Calu3 (cell line): ENCODE data around the gene LSM14A. TPM values are rescaled to one million over a fixed set of nuclear protein-coding genes. Genes with fewer than 3 reads are reported as not detected.
"Not testable (repeated sequence)": the region's sequence is repeated elsewhere in the genome, so short reads cannot be mapped to it uniquely, and the experiment has no call there.

ENCODE experiments used
- BruUV-seq: library from RNA; stranded (reverse); fragments of 400-500 nt; replicated peaks from 2 replicates; lab custom pipeline; 2021; lab: Mats Ljungman, UMichigan
- CTCF ChIA-PET: fragments of 300-600 bp; sonication (Branson Sonifier 250); formaldehyde crosslinking; loops from one replicate; lab custom pipeline; 2022; ENCODE audit warnings: antibody characterized with exemption; lab: Charles Lee
- DNase-seq: peaks from one replicate; pipeline ENCODE4 v3.0.0; 2022
- H3K27ac Mint-ChIP-seq: one replicate; pipeline ENCODE4 v1.8.0; 2022; ENCODE audit warnings: mixed read lengths; ENCODE audit not compliant: unreplicated experiment
- H3K27me3 Mint-ChIP-seq: one replicate; pipeline ENCODE4 v1.8.0; 2022; ENCODE audit warnings: mixed read lengths; ENCODE audit not compliant: unreplicated experiment
- H3K36me3 Mint-ChIP-seq: one replicate; pipeline ENCODE4 v1.8.0; 2022; ENCODE audit warnings: mild to moderate bottlenecking, moderate library complexity, mixed read lengths; ENCODE audit not compliant: insufficient read depth, unreplicated experiment
- H3K4me1 Mint-ChIP-seq: one replicate; pipeline ENCODE4 v1.8.0; 2022; ENCODE audit warnings: mild to moderate bottlenecking, low read depth, mixed read lengths; ENCODE audit not compliant: unreplicated experiment
- H3K4me3 Mint-ChIP-seq: one replicate; pipeline ENCODE4 v1.8.0; 2022; ENCODE audit warnings: mild to moderate bottlenecking, low read depth, moderate library complexity, mixed read lengths; ENCODE audit not compliant: unreplicated experiment
- H3K9me3 Mint-ChIP-seq: one replicate; pipeline ENCODE4 v1.8.0; 2022; ENCODE audit warnings: low read depth, mixed read lengths; ENCODE audit not compliant: unreplicated experiment
- intact Hi-C: fragments of 100-400 bp; cut with micrococcal nuclease; formaldehyde crosslinking; loops from one replicate; pipeline ENCODE4 v1.10.0; 2022; ENCODE audit not compliant: unreplicated experiment
- total RNA-seq: library from RNA; stranded (reverse); gene quantifications from 2 replicates; pipeline ENCODE4 v1.2.3, GENCODE V29; 2022
- TF ChIP-seq, protein P1 (sequence below): fragments of 200-600 bp; IDR thresholded peaks from one replicate; pipeline ENCODE4 v1.8.0; 2022; ENCODE audit warnings: antibody characterized with exemption; ENCODE audit not compliant: unreplicated experiment

The LSM14A gene
- total RNA-seq, 1 experiment from 2014 or later, result 131 TPM

GRCh38 chr19:34237939-34238338 lies 65.6 kb downstream of the LSM14A start:
- no peaks in the 10 kb centered on the region for H3K9me3 Mint-ChIP-seq
- no peak overlapping the region for H3K27ac Mint-ChIP-seq
- DNase-seq, result no peak
- H3K36me3 Mint-ChIP-seq, result peaks cover 18% of the 10 kb centered on the region
- H3K4me1 Mint-ChIP-seq, result peaks cover 17% of the 10 kb centered on the region
- intact Hi-C loops, result loop anchor here (10.0 kb wide), 1 partner anchor 197 kb away; no protein-coding TSS in a partner anchor
- H3K4me3 Mint-ChIP-seq, result no peak overlapping the region
- CTCF ChIA-PET, result no interaction called here
- no peaks in the 10 kb centered on the region for H3K27me3 Mint-ChIP-seq
- TF ChIP-seq, protein P1, sequence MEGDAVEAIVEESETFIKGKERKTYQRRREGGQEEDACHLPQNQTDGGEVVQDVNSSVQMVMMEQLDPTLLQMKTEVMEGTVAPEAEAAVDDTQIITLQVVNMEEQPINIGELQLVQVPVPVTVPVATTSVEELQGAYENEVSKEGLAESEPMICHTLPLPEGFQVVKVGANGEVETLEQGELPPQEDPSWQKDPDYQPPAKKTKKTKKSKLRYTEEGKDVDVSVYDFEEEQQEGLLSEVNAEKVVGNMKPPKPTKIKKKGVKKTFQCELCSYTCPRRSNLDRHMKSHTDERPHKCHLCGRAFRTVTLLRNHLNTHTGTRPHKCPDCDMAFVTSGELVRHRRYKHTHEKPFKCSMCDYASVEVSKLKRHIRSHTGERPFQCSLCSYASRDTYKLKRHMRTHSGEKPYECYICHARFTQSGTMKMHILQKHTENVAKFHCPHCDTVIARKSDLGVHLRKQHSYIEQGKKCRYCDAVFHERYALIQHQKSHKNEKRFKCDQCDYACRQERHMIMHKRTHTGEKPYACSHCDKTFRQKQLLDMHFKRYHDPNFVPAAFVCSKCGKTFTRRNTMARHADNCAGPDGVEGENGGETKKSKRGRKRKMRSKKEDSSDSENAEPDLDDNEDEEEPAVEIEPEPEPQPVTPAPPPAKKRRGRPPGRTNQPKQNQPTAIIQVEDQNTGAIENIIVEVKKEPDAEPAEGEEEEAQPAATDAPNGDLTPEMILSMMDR, result no peak
- no TSS peak for BruUV-seq

- TF ChIP-seq, protein P1, result peak; percentile 86
- CTCF ChIA-PET, result interaction anchor here (0.6 to 1.6 kb wide), 7 partner anchors 9 to 703 kb away, joined by 3 to 10 read pairs (median 4); no protein-coding TSS in a partner anchor
- Mint-ChIP-seq H3K27ac (peak overlapping the region; percentile 29), H3K27me3 (no peaks in the 10 kb centered on the region), H3K9me3 (no peaks in the 10 kb centered on the region), H3K4me3 (no peak overlapping the region), H3K4me1 (peaks cover 9% of the 10 kb centered on the region), H3K36me3 (peaks cover 10% of the 10 kb centered on the region)
- intact Hi-C loops, result loop anchor here (1.0 kb wide), 1 partner anchor 95 kb away; no protein-coding TSS in a partner anchor
- DNase-seq, result peak; percentile 92
- no TSS peak for BruUV-seq
Observed at GRCh38 chr19:34241513-34242337, 69.4 kb downstream of the LSM14A start.

GRCh38 chr19:34243138-34243875 lies 71.0 kb downstream of the LSM14A start:
- H3K27ac Mint-ChIP-seq, H3K9me3 Mint-ChIP-seq, H3K4me1 Mint-ChIP-seq, intact Hi-C loops, H3K27me3 Mint-ChIP-seq, H3K4me3 Mint-ChIP-seq, H3K36me3 Mint-ChIP-seq, BruUV-seq, DNase-seq: not testable (repeated sequence)
- CTCF ChIA-PET, result interaction anchor here (0.7 to 0.8 kb wide), 2 partner anchors 66 to 200 kb away, joined by 5 to 7 read pairs; no protein-coding TSS in a partner anchor

GRCh38 chr19:34243876-34244578 lies 71.7 kb downstream of the LSM14A start:
- BruUV-seq, result no TSS peak
- no peaks in the 10 kb centered on the region for H3K9me3 Mint-ChIP-seq
- H3K36me3 Mint-ChIP-seq, result no peaks in the 10 kb centered on the region
- no peak for DNase-seq
- no peaks in the 10 kb centered on the region for H3K27me3 Mint-ChIP-seq
- H3K4me1 Mint-ChIP-seq, result peaks cover 9% of the 10 kb centered on the region
- intact Hi-C loops, result no loop called here
- no peak overlapping the region for H3K27ac Mint-ChIP-seq
- TF ChIP-seq, protein P1, result no peak
- H3K4me3 Mint-ChIP-seq, result no peak overlapping the region
- CTCF ChIA-PET, result no interaction called here
